Astrocyte of the spinal cord (primary cell): ENCODE data around the gene CD274.

ENCODE experiments used
- DNase-seq: peaks from one replicate; pipeline ENCODE4 v3.0.0; 2011; ENCODE audit warnings: low read depth, low spot score
- H3K4me3 ChIP-seq: 2 replicates; pipeline ENCODE4 v1.5.1; 2011; ENCODE audit warnings: low read depth, mild to moderate bottlenecking, low read length, moderate library complexity
- CTCF ChIP-seq: IDR thresholded peaks from 2 replicates; pipeline ENCODE4 v1.5.1; 2012; ENCODE audit warnings: low read depth, mild to moderate bottlenecking, low read length, inconsistent platforms
- in situ Hi-C: cut with HindIII; loops from 2 replicates; pipeline ENCODE4 v1.10.0; 2017; ENCODE audit warnings: low sequenced_read_pairs

CD274 gene

GRCh38 chr9:5445886-5446285 is 4.5 kb upstream of the CD274 start:
- in situ Hi-C loops = no loop called here
- TF ChIP-seq CTCF = no peak
- DNase-seq = no peak
- H3K4me3 ChIP-seq = no peak overlapping the region

- no peak for DNase-seq
Observed at GRCh38 chr9:5446451-5447236, 3.7 kb upstream of the CD274 start.

GRCh38 chr9:5447337-5447736 is 3.0 kb upstream of the CD274 start:
- no peak for DNase-seq
- TF ChIP-seq CTCF = no peak
- no peak overlapping the region for H3K4me3 ChIP-seq
- in situ Hi-C loops = no loop called here

More at GRCh38 chr9:5446451-5447236, 3.7 kb upstream of the CD274 start:
- in situ Hi-C loops = no loop called here
- no peak overlapping the region for H3K4me3 ChIP-seq
- TF ChIP-seq CTCF = no peak

GRCh38 chr9:5448016-5448415 is 2.3 kb upstream of the CD274 start:
- TF ChIP-seq CTCF = no peak
- in situ Hi-C loops = no loop called here
- no peak overlapping the region for H3K4me3 ChIP-seq
- no peak for DNase-seq

GRCh38 chr9:5448461-5449435 is 1.6 kb upstream of the CD274 start:
- TF ChIP-seq CTCF = no peak
- in situ Hi-C loops = no loop called here
- H3K4me3 ChIP-seq = no peak overlapping the region
- no peak for DNase-seq

- in situ Hi-C loops = no loop called here
- DNase-seq = no peak
Observed at GRCh38 chr9:5449521-5450358, 602 bp upstream of the CD274 start.

More at GRCh38 chr9:5449521-5450358, 602 bp upstream of the CD274 start:
- TF ChIP-seq CTCF = no peak
- H3K4me3 ChIP-seq = peak overlapping the region; percentile 57
